Ureter (tissue), 1 donor: ENCODE measurements around the gene SLC17A4. TPM values are rescaled to one million over a fixed set of nuclear protein-coding genes. Genes with fewer than 3 reads are reported as not detected.

Experiments used
- DNase-seq: peaks from one replicate; pipeline ENCODE4 v3.0.0-alpha.2; 2020; ENCODE audit warnings: low spot score
- total RNA-seq: library from RNA; stranded (reverse); gene quantifications from one replicate; pipeline ENCODE4 v1.2.4, GENCODE V29; 2023
- donor health status: DM: yes; HTN: yes; CAD: no.

SLC17A4 gene
- total RNA-seq, 1 donor from 2014 or later, result not detected

DNA sequence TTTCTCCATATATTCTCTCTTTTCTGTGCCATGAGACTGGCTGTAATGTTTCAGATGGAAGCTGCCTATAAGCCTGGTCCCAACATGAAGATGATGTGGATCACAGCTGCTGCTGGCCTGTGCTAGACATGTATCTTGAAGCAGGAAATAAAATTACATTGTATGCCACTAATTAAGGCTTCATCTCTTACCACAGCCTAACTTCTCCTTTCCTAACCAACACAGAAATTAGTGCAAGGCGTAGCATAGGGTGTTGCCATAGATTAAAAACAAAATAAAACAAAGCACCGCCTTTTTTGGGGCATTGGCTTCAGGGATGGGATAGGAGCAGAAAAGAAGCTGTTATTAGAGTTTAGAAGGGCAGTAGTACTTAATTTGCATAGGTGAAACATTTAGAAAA, 4.7 kb upstream of the SLC17A4 start:
- DNase-seq, result no peak

DNA sequence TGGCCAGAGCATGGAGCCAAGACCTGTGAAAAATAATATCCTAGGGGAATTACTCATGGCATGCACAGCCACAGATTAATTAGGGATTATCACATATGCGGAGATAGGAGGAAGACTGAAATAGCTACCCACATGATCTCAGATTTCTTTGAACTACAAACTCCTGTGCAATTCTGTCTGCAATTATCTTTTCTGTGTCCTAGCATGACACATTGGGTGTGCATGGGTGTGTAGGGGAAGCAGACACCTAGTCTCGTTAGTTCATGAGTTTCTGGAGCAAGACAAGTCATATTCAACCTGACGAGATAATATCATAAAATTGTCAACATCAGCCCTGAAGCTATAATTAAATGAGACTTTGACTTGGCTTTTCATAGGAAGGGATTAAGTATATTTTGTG, 3.6 kb upstream of the SLC17A4 start:
- no peak for DNase-seq

DNA sequence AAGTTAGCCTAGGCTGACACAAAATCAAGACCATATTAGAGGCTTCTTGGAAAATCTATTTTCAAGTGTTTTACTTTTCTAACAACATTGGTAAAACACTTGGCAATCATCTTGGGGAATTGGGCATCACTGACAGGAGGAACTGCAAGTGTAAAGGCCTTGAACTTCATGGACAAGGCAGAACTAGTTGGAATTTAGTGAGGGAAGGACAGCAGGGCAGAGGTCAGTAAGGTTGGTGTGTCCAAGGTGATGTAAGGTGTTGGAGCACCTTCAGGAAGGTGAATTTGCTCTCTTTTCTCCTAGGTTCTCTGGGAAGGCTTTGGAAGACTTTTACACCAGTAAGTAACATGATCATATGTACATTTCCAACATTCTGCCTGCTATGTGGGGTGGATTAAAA, 1.5 kb upstream of the SLC17A4 start:
- DNase-seq, result no peak

DNA sequence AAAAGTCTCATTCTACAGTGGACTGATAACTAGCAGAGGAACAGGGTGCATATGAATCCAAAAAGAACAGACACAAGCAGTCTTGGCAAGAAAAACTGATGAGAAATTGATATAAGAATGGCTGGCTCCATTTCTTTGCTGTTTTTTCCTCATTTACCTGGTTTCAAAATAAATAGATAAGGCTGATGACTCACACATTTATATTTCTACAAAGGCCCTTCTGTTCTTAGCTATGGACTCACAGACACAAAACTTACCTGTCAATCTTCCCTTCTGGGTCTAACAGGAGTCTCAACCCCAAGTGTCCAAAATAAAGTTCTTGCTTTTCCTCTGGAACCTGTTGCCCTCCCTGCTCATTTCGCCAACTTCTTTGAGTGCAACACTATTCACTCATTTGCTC, 941 bp downstream of the SLC17A4 start:
- no peak for DNase-seq

GRCh38 chr6:25756382-25757363, 2.1 kb downstream of the SLC17A4 start:
- no peak for DNase-seq

GRCh38 chr6:25757936-25758642, 3.5 kb downstream of the SLC17A4 start:
- DNase-seq, result no peak

DNA sequence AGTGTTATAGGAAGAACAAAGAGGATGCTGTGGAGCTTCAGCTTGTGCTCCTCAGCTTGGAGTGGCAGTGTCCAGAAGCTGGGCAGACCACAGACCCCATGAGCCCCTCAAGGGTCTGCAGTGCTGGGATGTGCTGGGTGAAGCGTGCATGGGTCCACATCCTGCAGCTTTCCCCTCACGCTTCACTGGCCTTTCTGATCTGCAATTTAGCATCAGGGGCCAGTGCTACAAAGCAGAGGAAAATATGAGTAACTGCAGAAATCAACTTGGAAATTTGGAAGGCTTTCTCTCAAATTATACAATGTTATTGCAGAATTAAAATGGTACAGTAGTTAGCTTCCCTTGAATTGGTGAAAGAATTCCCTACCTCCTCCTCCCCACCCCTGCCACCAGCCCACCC, 10.1 kb downstream of the SLC17A4 start:
- DNase-seq, result no peak

DNA sequence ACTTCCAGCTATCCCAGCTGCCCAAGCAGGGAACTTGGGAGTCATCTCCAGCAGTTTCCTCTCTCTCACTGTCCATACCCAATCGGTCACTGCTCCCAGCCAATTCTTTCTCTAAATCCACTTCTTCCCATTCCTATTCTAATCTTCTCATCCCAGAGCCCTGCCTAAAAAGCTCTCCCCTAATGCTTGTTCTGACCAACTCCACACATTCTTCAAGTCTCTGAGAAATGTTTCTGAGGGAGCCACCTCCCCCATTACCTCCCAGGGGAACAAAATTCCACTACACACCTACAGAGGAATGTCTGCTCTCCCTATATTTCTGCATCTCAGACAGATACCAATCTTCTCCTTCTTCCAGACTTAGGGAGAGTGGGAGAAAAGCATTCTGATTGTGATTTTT, 14.0 kb downstream of the SLC17A4 start:
- DNase-seq, result no peak

- no peak for DNase-seq
These were observed 15.4 kb downstream of the SLC17A4 start for GRCh38 chr6:25769983-25770382.

- no peak for DNase-seq
These were observed 19.7 kb downstream of the SLC17A4 start for GRCh38 chr6:25774120-25774715.

GRCh38 chr6:25777031-25777430, 22.5 kb downstream of the SLC17A4 start:
- DNase-seq, result no peak

DNA sequence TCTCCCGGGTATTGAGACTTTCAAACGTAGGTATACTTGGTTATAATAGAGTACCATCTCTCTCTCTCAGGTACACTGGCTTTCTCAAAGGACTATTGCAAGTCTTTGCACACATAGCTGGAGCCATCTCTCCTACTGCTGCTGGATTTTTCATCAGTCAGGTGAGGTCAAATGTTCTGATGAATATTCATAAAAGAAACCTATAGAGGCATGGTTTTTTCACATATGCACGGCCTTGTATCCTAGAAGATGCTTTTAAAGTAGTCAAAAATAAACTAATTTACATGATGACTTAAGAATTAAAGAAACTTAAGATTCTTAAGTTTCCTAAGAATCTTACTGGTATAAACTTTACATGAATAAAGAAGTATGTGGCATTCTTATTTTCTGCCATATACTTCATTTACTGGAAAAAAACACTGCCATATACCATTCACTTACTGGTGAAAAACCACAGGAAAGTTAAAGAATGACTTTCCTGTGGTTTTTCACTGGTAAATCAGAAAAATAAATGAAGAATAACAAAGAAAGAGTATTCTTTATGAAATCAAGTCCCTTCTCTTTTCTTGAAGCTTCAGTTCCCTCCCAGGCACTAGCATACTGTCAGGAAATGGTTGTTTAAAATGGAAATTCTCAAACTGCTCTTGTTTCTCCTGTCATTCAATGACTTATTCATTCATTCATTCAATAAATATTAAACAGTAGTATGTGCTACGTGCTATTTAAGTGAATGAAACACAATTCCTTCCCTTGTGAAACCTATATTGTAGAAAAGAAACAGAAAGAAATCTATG, 23.5 kb downstream of the SLC17A4 start:
- DNase-seq, result no peak

DNA sequence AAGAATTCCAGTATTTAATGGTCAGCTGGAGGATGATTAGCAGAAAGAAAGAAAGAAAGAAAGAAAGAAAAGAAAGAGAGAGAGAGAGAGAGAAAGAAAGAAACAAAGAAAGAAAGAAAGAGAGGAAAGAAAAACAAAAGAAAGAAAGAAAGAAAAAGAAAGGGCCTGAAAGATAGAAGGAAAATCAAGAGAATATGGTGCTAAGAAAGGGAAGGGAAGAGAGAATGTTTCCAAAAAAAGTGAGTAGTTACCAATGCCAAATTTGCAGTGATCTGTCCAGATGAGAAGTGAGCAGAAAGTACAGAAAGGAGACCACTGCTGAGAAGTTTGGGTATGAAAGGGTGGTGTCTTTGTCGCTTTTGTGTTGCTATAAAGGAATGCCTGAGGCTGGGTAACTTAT, 26.6 kb downstream of the SLC17A4 start:
- DNase-seq, result no peak

DNA sequence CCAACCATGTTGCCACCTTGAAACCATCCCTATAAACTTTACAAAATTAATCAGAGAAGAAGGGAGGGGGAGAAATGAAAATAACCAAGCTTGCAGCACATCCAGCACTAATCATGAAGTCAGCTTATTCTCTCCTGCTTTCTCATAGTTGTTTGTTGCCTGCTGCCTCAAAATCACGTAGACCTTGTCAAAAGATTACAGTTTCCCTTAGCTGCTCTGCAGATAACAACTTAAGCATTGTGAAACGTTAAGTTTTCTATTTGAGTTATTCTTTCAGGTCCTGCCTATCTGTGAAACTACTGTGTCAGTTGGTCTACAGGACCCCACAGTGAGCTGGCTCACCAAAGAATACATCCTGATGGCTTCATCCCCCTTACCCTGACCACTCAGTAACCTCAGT, 32.9 kb downstream of the SLC17A4 start:
- DNase-seq, result no peak

GRCh38 chr6:25788305-25788922, 33.9 kb downstream of the SLC17A4 start:
- no peak for DNase-seq

DNA sequence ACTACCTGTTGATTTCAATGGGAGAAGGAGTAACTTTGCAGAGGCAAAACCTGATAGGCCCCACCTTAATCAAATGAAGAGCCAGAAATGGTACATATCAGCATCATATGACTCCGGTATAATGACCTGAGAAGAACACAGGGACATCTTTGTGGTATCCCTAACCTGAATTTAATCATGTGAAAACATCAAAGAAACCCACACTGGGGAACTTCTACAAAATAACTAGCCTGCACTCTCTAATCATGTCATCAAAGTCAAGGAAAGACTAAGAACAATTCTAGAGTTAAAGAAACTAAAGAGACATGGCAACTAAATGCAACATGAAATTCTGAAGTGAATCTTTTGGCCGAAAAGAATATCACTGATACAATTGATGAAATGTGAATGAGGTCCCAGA, 34.9 kb downstream of the SLC17A4 start:
- DNase-seq, result no peak

DNA sequence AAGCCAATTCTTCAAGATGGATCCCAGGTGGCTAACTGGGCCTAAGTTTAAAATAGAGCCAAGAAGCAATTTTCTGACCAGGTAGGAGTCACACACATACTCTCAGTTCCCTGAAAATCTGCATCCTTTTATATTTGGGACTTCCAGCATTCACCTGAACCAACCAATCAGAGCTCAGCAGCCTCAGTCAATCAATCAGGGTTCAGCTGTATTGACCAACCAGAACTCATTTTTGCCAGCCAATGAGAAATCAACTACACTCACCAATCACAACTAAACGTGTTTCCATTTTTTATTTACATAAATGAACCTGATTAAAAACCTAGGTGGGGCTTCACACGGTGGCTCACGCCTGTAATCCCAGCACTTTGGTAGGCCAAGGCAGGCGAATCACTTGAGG, 37.5 kb downstream of the SLC17A4 start:
- no peak for DNase-seq

- no peak for DNase-seq
These were observed 39.4 kb downstream of the SLC17A4 start for GRCh38 chr6:25793970-25794369.

DNA sequence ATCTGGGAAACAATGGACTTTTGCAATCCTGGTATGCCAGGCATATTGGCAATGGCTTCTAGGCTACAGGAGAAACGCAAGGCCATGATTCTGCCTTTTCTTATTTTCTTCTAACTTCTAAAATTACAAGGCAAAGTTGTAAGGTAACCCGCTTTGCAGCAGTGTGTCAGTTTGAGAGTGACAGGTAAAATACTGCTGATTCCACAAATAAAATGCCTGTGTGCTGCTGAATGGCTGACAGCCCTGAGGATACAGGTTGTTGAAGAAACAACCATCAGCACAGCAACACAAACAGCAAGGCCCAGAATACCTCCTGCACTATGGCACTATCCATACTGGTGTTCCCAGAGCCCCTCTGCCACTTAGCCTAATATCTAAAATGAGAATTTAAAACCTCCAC, 40.2 kb downstream of the SLC17A4 start:
- no peak for DNase-seq

DNA sequence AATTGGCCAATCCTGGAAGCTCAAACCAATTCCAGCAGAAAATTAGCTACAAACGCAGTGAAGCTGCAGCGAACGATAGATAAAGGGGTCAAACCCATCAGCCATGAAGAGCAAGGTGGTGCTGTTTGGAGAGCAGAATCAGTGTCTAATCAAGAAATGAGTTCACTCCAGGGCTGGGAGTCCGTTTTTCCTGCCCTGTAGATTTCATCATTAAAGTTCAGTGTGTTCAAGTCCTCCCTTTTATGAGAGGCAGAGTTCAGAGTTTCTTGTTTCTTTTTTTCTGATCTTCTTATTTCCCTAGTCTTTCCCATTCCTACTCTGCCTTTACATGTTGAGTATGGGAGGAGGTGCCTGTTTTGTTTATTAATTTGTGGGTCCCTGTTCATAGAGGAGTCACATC, 46.9 kb downstream of the SLC17A4 start:
- DNase-seq, result no peak

GRCh38 chr6:25804804-25805203, 50.3 kb downstream of the SLC17A4 start:
- DNase-seq, result no peak
